VCaP (cell line): ENCODE measurements around the gene ARHGAP45.

Experiments used
- H3K27ac ChIP-seq: fragments of 450-650 bp; 2 replicates; pipeline ENCODE4 v1.5.1; 2017
- CTCF ChIP-seq: fragments of 450-650 bp; conservative IDR thresholded peaks from 2 replicates; pipeline ENCODE4 v1.5.1; 2017; ENCODE audit warnings: mild to moderate bottlenecking, moderate library complexity

The ARHGAP45 gene

GRCh38 chr19:1047696-1048147 lies 19.2 kb upstream of the ARHGAP45 start:
- TF ChIP-seq CTCF: no peak
- no peak overlapping the region for H3K27ac ChIP-seq

- H3K27ac ChIP-seq: no peak overlapping the region
- TF ChIP-seq CTCF: no peak
Measured at GRCh38 chr19:1049106-1049505, 17.9 kb upstream of the ARHGAP45 start.

GRCh38 chr19:1049800-1050199 lies 17.2 kb upstream of the ARHGAP45 start:
- H3K27ac ChIP-seq: no peak overlapping the region
- no peak for TF ChIP-seq CTCF

- no peak for TF ChIP-seq CTCF
- H3K27ac ChIP-seq: no peak overlapping the region
Measured at GRCh38 chr19:1050989-1051788, 15.8 kb upstream of the ARHGAP45 start.

GRCh38 chr19:1051791-1052190 lies 15.2 kb upstream of the ARHGAP45 start:
- H3K27ac ChIP-seq: no peak overlapping the region
- TF ChIP-seq CTCF: no peak

- H3K27ac ChIP-seq: no peak overlapping the region
- no peak for TF ChIP-seq CTCF
Measured at GRCh38 chr19:1052349-1052975, 14.5 kb upstream of the ARHGAP45 start.

- no peak overlapping the region for H3K27ac ChIP-seq
- TF ChIP-seq CTCF: no peak
Measured at GRCh38 chr19:1053176-1054101, 13.5 kb upstream of the ARHGAP45 start.
